PC-3 (cell line): ENCODE measurements around the gene RAI1. TPM values are rescaled to one million over a fixed set of nuclear protein-coding genes. Genes with fewer than 3 reads are reported as not detected.

Experiments used
- ATAC-seq: fragments of 200-7000 bp; cut with Tn5 transposase; 2 replicates; pipeline ENCODE4 v1.9.1; 2020; ENCODE audit warnings: mild to moderate bottlenecking, moderate library complexity
- BruUV-seq: library from RNA; stranded (reverse); fragments of 400-500 nt; replicated peaks from 2 replicates; lab custom pipeline; 2021; lab: Mats Ljungman, UMichigan
- CTCF ChIA-PET: fragments of 300-600 bp; sonication (Branson Sonifier 250); formaldehyde crosslinking; loops from one replicate; lab custom pipeline; 2022; ENCODE audit warnings: antibody characterized with exemption; lab: Charles Lee
- POLR2A ChIA-PET: fragments of 300-600 bp; sonication (Branson Sonifier 250); formaldehyde crosslinking; loops from one replicate; lab custom pipeline; 2022; ENCODE audit warnings: antibody characterized with exemption; ENCODE audit not compliant: unreplicated experiment; lab: Charles Lee
- DNase-seq: peaks from one replicate; pipeline ENCODE4 v3.0.0-alpha.2; 2015
- H2AFZ ChIP-seq: fragments of 300-600 bp; sonication (generic); 2 replicates; pipeline ENCODE4 v1.6.0; 2016; ENCODE audit warnings: antibody characterized with exemption, low read length
- H3F3A ChIP-seq: fragments of 300-600 bp; sonication (generic); one replicate; pipeline ENCODE4 v1.6.0; 2017; ENCODE audit warnings: antibody characterized with exemption, low read length, control low read depth, mild to moderate bottlenecking; ENCODE audit not compliant: unreplicated experiment
- H3K27ac ChIP-seq: fragments of 300-600 bp; sonication (generic); 2 replicates; pipeline ENCODE4 v1.5.1; 2016; ENCODE audit warnings: mild to moderate bottlenecking, low read length
- H3K27me3 ChIP-seq: fragments of 300-600 bp; sonication (generic); 2 replicates; pipeline ENCODE4 v1.6.1; 2016; ENCODE audit warnings: low read length, mixed read lengths
- H3K36me3 ChIP-seq: fragments of 300-600 bp; sonication (generic); 2 replicates; pipeline ENCODE4 v1.6.1; 2016; ENCODE audit warnings: low read depth, mixed run types, low read length, mixed read lengths
- H3K4me1 ChIP-seq: fragments of 300-600 bp; sonication (generic); 2 replicates; pipeline ENCODE4 v1.5.1; 2016; ENCODE audit warnings: low read length; ENCODE audit not compliant: insufficient read depth
- H3K4me2 ChIP-seq: fragments of 300-600 bp; sonication (generic); 2 replicates; pipeline ENCODE4 v1.6.0; 2016; ENCODE audit warnings: low read length
- H3K4me3 ChIP-seq: fragments of 300-600 bp; sonication (generic); 2 replicates; pipeline ENCODE4 v1.5.1; 2016; ENCODE audit warnings: mild to moderate bottlenecking, low read length, mixed read lengths
- H3K79me2 ChIP-seq: fragments of 300-600 bp; sonication (generic); 2 replicates; pipeline ENCODE4 v1.6.1; 2017; ENCODE audit warnings: low read length, mixed read lengths
- H3K9ac ChIP-seq: fragments of 300-600 bp; sonication (generic); 2 replicates; pipeline ENCODE4 v1.6.0; 2016; ENCODE audit warnings: mild to moderate bottlenecking, low read length
- H3K9me2 ChIP-seq: fragments of 300-600 bp; sonication (generic); replicated peaks from 2 replicates; pipeline ENCODE4 v1.6.1; 2016; ENCODE audit warnings: mixed run types, low read length, mixed read lengths
- H3K9me3 ChIP-seq: fragments of 300-600 bp; sonication (generic); 2 replicates; pipeline ENCODE4 v1.6.1; 2016; ENCODE audit warnings: low read length, mixed read lengths
- H4K20me1 ChIP-seq: fragments of 300-600 bp; sonication (generic); 2 replicates; pipeline ENCODE4 v1.6.1; 2016; ENCODE audit warnings: low read length, mixed read lengths
- EZH2 ChIP-seq: fragments of 300-600 bp; sonication (generic); IDR thresholded peaks from one replicate; pipeline ENCODE4 v1.6.1; 2017; ENCODE audit warnings: antibody characterized with exemption, mild to moderate bottlenecking, low read length; ENCODE audit not compliant: unreplicated experiment
- EZH2phosphoT487 ChIP-seq: fragments of 300-600 bp; sonication (generic); IDR thresholded peaks from 2 replicates; pipeline ENCODE4 v1.6.1; 2018; ENCODE audit warnings: mild to moderate bottlenecking, antibody characterized with exemption, low read length, borderline replicate concordance
- intact Hi-C: fragments of 100-400 bp; cut with micrococcal nuclease; formaldehyde crosslinking; loops from 2 replicates; pipeline ENCODE4 v1.9.0; 2023
- total RNA-seq: library from RNA; depleted of rRNA; stranded (reverse); fragments of >200 nt; gene quantifications from 2 replicates; pipeline ENCODE4 v1.2.3, GENCODE V29; 2014
- TF ChIP-seq, protein P1 (sequence below): fragments of 300-600 bp; sonication (generic); conservative IDR thresholded peaks from 2 replicates; pipeline ENCODE4 v1.5.1; 2017; ENCODE audit warnings: antibody characterized with exemption, low read depth, mild to moderate bottlenecking, low read length

Gene RAI1
- total RNA-seq, 1 experiment from 2014 or later, result 33.0 TPM

DNA sequence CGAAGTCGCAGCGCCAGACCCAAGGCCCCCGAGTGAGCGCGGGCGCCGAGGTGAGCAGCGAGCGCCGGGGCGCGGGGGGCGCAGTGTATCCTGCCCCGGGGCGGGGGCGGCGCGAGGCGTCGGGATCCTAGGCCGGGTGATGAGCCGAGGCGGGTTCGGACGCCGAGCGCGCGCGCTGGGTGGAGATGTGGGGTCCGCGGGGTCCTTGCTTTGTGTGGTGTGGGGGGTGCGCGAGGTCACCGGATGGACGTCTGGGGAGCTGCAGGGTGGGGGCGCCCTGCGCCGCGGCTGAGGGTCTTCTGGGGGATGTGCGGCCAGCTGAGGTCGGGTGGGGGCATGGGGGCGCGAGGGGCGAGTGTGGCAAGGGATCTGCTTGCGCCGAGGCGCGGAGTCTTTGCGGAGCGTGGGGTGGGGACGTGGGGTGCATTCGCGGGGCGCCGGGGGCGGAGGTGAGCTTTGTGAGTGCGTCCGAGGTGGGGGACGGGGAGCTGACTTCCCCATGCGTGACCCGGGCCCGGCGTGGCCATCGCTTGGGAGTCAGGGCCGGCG is 560 bp downstream of the RAI1 start:
- Histone ChIP-seq H3K4me2 (peak overlapping the region; percentile 86), H4K20me1 (no peaks in the 10 kb centered on the region), H3K27ac (peak overlapping the region; percentile 68), H3K9me3 (no peaks in the 10 kb centered on the region), H3K79me2 (peaks cover 52% of the 10 kb centered on the region), H3K27me3 (no peaks in the 10 kb centered on the region), H2AFZ (peak overlapping the region; percentile 69; the same call in 1 of the 2 replicates), H3F3A (no peaks in the 10 kb centered on the region), H3K4me1 (peaks cover 41% of the 10 kb centered on the region), H3K9ac (peak overlapping the region; percentile 95), H3K4me3 (peak overlapping the region; percentile 90), H3K9me2 (no peaks in the 10 kb centered on the region), H3K36me3 (no peaks in the 10 kb centered on the region)
- TF ChIP-seq, protein P1, sequence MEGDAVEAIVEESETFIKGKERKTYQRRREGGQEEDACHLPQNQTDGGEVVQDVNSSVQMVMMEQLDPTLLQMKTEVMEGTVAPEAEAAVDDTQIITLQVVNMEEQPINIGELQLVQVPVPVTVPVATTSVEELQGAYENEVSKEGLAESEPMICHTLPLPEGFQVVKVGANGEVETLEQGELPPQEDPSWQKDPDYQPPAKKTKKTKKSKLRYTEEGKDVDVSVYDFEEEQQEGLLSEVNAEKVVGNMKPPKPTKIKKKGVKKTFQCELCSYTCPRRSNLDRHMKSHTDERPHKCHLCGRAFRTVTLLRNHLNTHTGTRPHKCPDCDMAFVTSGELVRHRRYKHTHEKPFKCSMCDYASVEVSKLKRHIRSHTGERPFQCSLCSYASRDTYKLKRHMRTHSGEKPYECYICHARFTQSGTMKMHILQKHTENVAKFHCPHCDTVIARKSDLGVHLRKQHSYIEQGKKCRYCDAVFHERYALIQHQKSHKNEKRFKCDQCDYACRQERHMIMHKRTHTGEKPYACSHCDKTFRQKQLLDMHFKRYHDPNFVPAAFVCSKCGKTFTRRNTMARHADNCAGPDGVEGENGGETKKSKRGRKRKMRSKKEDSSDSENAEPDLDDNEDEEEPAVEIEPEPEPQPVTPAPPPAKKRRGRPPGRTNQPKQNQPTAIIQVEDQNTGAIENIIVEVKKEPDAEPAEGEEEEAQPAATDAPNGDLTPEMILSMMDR, result no peak; the same call in 1 of the 2 replicates
- TF ChIP-seq EZH2 (no peak), EZH2phosphoT487 (no peak)
- peak; percentile 21 for ATAC-seq
- intact Hi-C loops, result loop anchor here (1.0 to 5.0 kb wide), 2 partner anchors 92 to 180 kb away; no protein-coding TSS in a partner anchor
- BruUV-seq, result no TSS peak
- POLR2A ChIA-PET, result interaction anchor here (0.7 kb wide), 1 partner anchor 57 kb away, joined by 10 read pairs; no protein-coding TSS in a partner anchor
- CTCF ChIA-PET, result interaction anchor here (0.7 kb wide), 1 partner anchor 18 kb away, joined by 3 read pairs; no protein-coding TSS in a partner anchor
- peak; percentile 33 for DNase-seq

DNA sequence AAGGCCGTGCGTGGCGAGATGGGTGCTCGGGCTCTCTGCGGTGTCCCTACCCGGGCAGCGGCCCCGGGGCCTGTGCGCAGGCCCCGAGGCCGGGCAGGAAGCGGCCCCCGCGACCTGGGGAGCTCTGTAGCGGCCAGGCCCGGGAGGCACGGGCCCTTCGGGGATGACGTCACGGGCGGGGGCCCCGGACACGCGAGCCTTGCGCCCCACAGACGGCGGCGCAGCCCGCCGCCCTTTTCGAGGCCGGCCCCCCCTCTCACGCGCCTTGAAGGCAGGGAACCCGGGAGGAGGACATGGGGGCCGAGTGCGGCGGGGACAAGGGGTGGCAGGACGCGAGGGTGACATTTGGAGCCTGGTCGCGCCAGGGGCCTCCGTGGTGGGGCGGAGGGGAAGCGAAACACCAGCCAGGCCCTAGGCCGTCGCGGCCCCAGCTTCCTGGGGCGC is 1.1 kb downstream of the RAI1 start:
- H4K20me1 ChIP-seq, result no peaks in the 10 kb centered on the region
- no TSS peak for BruUV-seq
- H3K27me3 ChIP-seq, result no peaks in the 10 kb centered on the region
- H3K9me3 ChIP-seq, result no peaks in the 10 kb centered on the region
- CTCF ChIA-PET, result interaction anchor here (0.7 kb wide), 1 partner anchor 18 kb away, joined by 3 read pairs; no protein-coding TSS in a partner anchor
- DNase-seq, result peak; percentile 30
- peak overlapping the region; percentile 86 for H3K4me2 ChIP-seq
- intact Hi-C loops, result loop anchor here (5.0 kb wide), 1 partner anchor 180 kb away; no protein-coding TSS in a partner anchor
- peak overlapping the region; percentile 90 for H3K4me3 ChIP-seq
- TF ChIP-seq EZH2, result no peak
- TF ChIP-seq, protein P1, result no peak
- peaks cover 57% of the 10 kb centered on the region for H3K79me2 ChIP-seq
- POLR2A ChIA-PET, result interaction anchor here (0.6 to 0.7 kb wide), 2 partner anchors 56 to 154 kb away, joined by 6 to 10 read pairs; no protein-coding TSS in a partner anchor
- H3K9me2 ChIP-seq, result no peaks in the 10 kb centered on the region
- peak overlapping the region; percentile 68 for H3K27ac ChIP-seq
- H3F3A ChIP-seq, result no peaks in the 10 kb centered on the region
- H3K36me3 ChIP-seq, result no peaks in the 10 kb centered on the region
- peaks cover 45% of the 10 kb centered on the region for H3K4me1 ChIP-seq
- H3K9ac ChIP-seq, result peak overlapping the region; percentile 95
- ATAC-seq, result peak; percentile 18
- H2AFZ ChIP-seq, result peak overlapping the region; percentile 69
